ENCODE data around the gene SEC24D. TPM values are rescaled to one million over a fixed set of nuclear protein-coding genes. Genes with fewer than 3 reads are reported as not detected.

The SEC24D gene
- total and polyA plus RNA-seq, 9 of the 15 experiments (the other 6 are each of a cell fraction or from before 2014, with no cell fraction given), result 7.1 to 22.5 (median 11.3) TPM

GRCh38 chr4:118754890-118755289, 81.0 kb downstream of the SEC24D start:
- FAIRE-seq (no peak), DNase-seq (ENCODE audit: extremely low read depth in 1 of 4, low spot score in 3 of 4) (no peak), ATAC-seq (no peak)
- Histone ChIP-seq H3K4me3 (no peak overlapping the region), H3K79me2 (ENCODE audit: control insufficient read depth, insufficient read depth, low read length) (no peaks in the 10 kb centered on the region), H3K9ac (ENCODE audit: insufficient read depth in 1 of 2, low read depth in 2 of 2, low read length in 2 of 2) (no peak overlapping the region), H3K36me3 (ENCODE audit: control insufficient read depth, insufficient read depth, low read length) (peaks cover 20% of the 10 kb centered on the region), H2AFZ (ENCODE audit: low read depth, low read length) (no peak overlapping the region), H4K20me1 (replicated peaks; ENCODE audit: control insufficient read depth, insufficient read depth, low read length) (no peaks in the 10 kb centered on the region), H3K4me1 (replicated peaks in 1 of 2; ENCODE audit: control insufficient read depth in 2 of 2, insufficient read depth in 2 of 2, low read length in 2 of 2) (no peaks in the 10 kb centered on the region), H3K4me2 (ENCODE audit: insufficient read depth, low read length) (no peak overlapping the region), H3K27ac (ENCODE audit: extremely low read depth, low read depth, low read length) (no peak overlapping the region), H3K9me1 (ENCODE audit: control insufficient read depth, insufficient read depth, low read length) (no peaks in the 10 kb centered on the region), H3K9me3 (replicated peaks; ENCODE audit: control insufficient read depth, insufficient read depth, low read depth, low read length) (no peaks in the 10 kb centered on the region), H3K27me3 (ENCODE audit: control insufficient read depth in 2 of 2, insufficient read depth in 2 of 2, low read length in 2 of 2) (no peaks in the 10 kb centered on the region)
- intact Hi-C loops (cut with micrococcal nuclease), result no loop called here
- BruUV-seq (replicated peaks), result no TSS peak
- POLR2A ChIA-PET, result no interaction called here
- TF ChIP-seq ZBTB49 (CRISPR knock-in tag; IDR thresholded peaks at IDR 0.05; ENCODE audit: borderline replicate concordance), result no peak
- CTCF ChIA-PET (ENCODE audit: low intra/inter-chr PET ratio), result no interaction called here
- in situ Hi-C loops (cut with MboI), result no loop called here
- 88% methylated on average over 2 of the region's 2 CpGs for WGBS (ENCODE audit: insufficient coverage, low coverage, missing lambda C conversion rate)

- Histone ChIP-seq H2AFZ (ENCODE audit: low read depth, low read length) (no peak overlapping the region), H3K36me3 (ENCODE audit: control insufficient read depth, insufficient read depth, low read length) (peaks cover 20% of the 10 kb centered on the region), H3K79me2 (ENCODE audit: control insufficient read depth, insufficient read depth, low read length) (no peaks in the 10 kb centered on the region), H3K9ac (ENCODE audit: insufficient read depth in 1 of 2, low read depth in 2 of 2, low read length in 2 of 2) (no peak overlapping the region), H4K20me1 (replicated peaks; ENCODE audit: control insufficient read depth, insufficient read depth, low read length) (no peaks in the 10 kb centered on the region), H3K9me3 (replicated peaks; ENCODE audit: control insufficient read depth, insufficient read depth, low read depth, low read length) (no peaks in the 10 kb centered on the region), H3K4me3 (no peak overlapping the region), H3K27me3 (ENCODE audit: control insufficient read depth in 2 of 2, insufficient read depth in 2 of 2, low read length in 2 of 2) (no peaks in the 10 kb centered on the region), H3K27ac (ENCODE audit: extremely low read depth, low read depth, low read length) (no peak overlapping the region), H3K4me1 (replicated peaks in 1 of 2; ENCODE audit: control insufficient read depth in 2 of 2, insufficient read depth in 2 of 2, low read length in 2 of 2) (no peaks in the 10 kb centered on the region), H3K9me1 (ENCODE audit: control insufficient read depth, insufficient read depth, low read length) (no peaks in the 10 kb centered on the region), H3K4me2 (ENCODE audit: insufficient read depth, low read length) (no peak overlapping the region)
- ATAC-seq (no peak), FAIRE-seq (no peak), DNase-seq (ENCODE audit: extremely low read depth in 1 of 4, low spot score in 3 of 4) (no peak)
- CTCF ChIA-PET (ENCODE audit: low intra/inter-chr PET ratio), result no interaction called here
- WGBS (ENCODE audit: insufficient coverage, low coverage, missing lambda C conversion rate), result 67% methylated on average over 1 of the region's 1 CpG
- POLR2A ChIA-PET, result no interaction called here
- in situ Hi-C loops (cut with MboI) (no loop called here), intact Hi-C loops (cut with micrococcal nuclease) (no loop called here)
- BruUV-seq (replicated peaks), result no TSS peak
- no peak for TF ChIP-seq ERF (CRISPR knock-in tag; IDR thresholded peaks at IDR 0.05)
- no peak for TF ChIP-seq YBX1 (IDR thresholded peaks at IDR 0.05)
- TF ChIP-seq PTTG1 (tag; IDR thresholded peaks at IDR 0.05; ENCODE audit: low read depth), result no peak
- TF ChIP-seq ZC3H4 (CRISPR knock-in tag; IDR thresholded peaks at IDR 0.05; ENCODE audit: borderline replicate concordance), result no peak
- no peak for TF ChIP-seq ZNF785 (CRISPR knock-in tag; IDR thresholded peaks at IDR 0.05)
- no peak for TF ChIP-seq ATF7 (IDR thresholded peaks at IDR 0.05)
Measured at GRCh38 chr4:118753685-118754084, 82.2 kb downstream of the SEC24D start.
